Neural progenitor cell (in vitro differentiated cells): ENCODE results near the gene SPATC1L. TPM values are rescaled to one million over a fixed set of nuclear protein-coding genes. Genes with fewer than 3 reads are reported as not detected.

Experiments used
- DNase-seq: peaks from one replicate; pipeline ENCODE4 v3.0.0-alpha.2; 2016; ENCODE audit warnings: low spot score
- H2AFZ ChIP-seq: fragments of 200-600 bp; sonication (generic); replicated peaks from 2 replicates; pipeline ENCODE4 v1.6.1; 2016; ENCODE audit warnings: antibody characterized with exemption
- H3F3A ChIP-seq: fragments of 200-600 bp; sonication (generic); 2 replicates; pipeline ENCODE4 v1.6.1; 2016; ENCODE audit warnings: antibody characterized with exemption, low read depth
- H3K27ac ChIP-seq: fragments of 200-600 bp; sonication (generic); 2 replicates; pipeline ENCODE4 v1.5.1; 2016; ENCODE audit warnings: mild to moderate bottlenecking
- H3K27me3 ChIP-seq: fragments of 200-600 bp; sonication (generic); 2 replicates; pipeline ENCODE4 v1.6.1; 2016; ENCODE audit warnings: mild to moderate bottlenecking, moderate library complexity
- H3K36me3 ChIP-seq: fragments of 200-600 bp; sonication (generic); 2 replicates; pipeline ENCODE4 v1.5.1; 2016
- H3K4me1 ChIP-seq: fragments of 200-600 bp; sonication (generic); 2 replicates; pipeline ENCODE4 v1.6.1; 2016; ENCODE audit warnings: mixed run types
- H3K4me2 ChIP-seq: fragments of 200-600 bp; sonication (generic); 2 replicates; pipeline ENCODE4 v1.6.1; 2016
- H3K4me3 ChIP-seq: fragments of 200-600 bp; sonication (generic); 2 replicates; pipeline ENCODE4 v1.5.1; 2016
- H3K79me2 ChIP-seq: fragments of 200-600 bp; sonication (generic); 2 replicates; pipeline ENCODE4 v1.6.1; 2016; ENCODE audit warnings: low read depth
- H3K9ac ChIP-seq: fragments of 200-600 bp; sonication (generic); 2 replicates; pipeline ENCODE4 v1.6.1; 2016
- H3K9me3 ChIP-seq: fragments of 200-600 bp; sonication (generic); 2 replicates; pipeline ENCODE4 v1.5.1; 2016; ENCODE audit warnings: low read depth
- H4K20me1 ChIP-seq: fragments of 200-600 bp; sonication (generic); 2 replicates; pipeline ENCODE4 v1.6.1; 2016; ENCODE audit warnings: low read depth
- H3K27ac Mint-ChIP-seq: 3 replicates; pipeline ENCODE4 v1.8.0; 2021; ENCODE audit warnings: mixed read lengths
- H3K27me3 Mint-ChIP-seq: 2 replicates; pipeline ENCODE4 v1.8.0; 2022; ENCODE audit warnings: low read depth, mild to moderate bottlenecking, inconsistent platforms, moderate library complexity, mixed read lengths; ENCODE audit not compliant: insufficient read depth
- H3K36me3 Mint-ChIP-seq: 3 replicates; pipeline ENCODE4 v1.8.0; 2021; ENCODE audit warnings: mixed read lengths
- H3K4me1 Mint-ChIP-seq: 3 replicates; pipeline ENCODE4 v1.8.0; 2021; ENCODE audit warnings: mixed read lengths
- H3K4me3 Mint-ChIP-seq: 3 replicates; pipeline ENCODE4 v1.8.0; 2021; ENCODE audit warnings: mild to moderate bottlenecking, moderate library complexity, mixed read lengths
- H3K9me3 Mint-ChIP-seq: 3 replicates; pipeline ENCODE4 v1.8.0; 2020; ENCODE audit warnings: mixed read lengths
- EZH2 ChIP-seq: fragments of 200-600 bp; sonication (generic); IDR thresholded peaks from 2 replicates; pipeline ENCODE4 v1.6.1; 2017; ENCODE audit warnings: antibody characterized with exemption, mild to moderate bottlenecking, moderate library complexity
- EZH2phosphoT487 ChIP-seq: fragments of 200-600 bp; sonication (generic); IDR thresholded peaks from 2 replicates; pipeline ENCODE4 v1.6.1; 2017; ENCODE audit warnings: antibody characterized with exemption
- total RNA-seq: library from RNA; depleted of rRNA; stranded (reverse); fragments of >200 nt; gene quantifications from 2 replicates; pipeline ENCODE4 v1.2.3, GENCODE V29; 2015; ENCODE audit warnings: low replicate concordance
- TF ChIP-seq, protein P1 (sequence below): fragments of 200-600 bp; sonication (generic); IDR thresholded peaks from 2 replicates; pipeline ENCODE4 v1.5.1; 2017; ENCODE audit warnings: antibody characterized with exemption, mild to moderate bottlenecking

The SPATC1L gene
- total RNA-seq, 1 donor from 2014 or later: 5.1 TPM

- Histone ChIP-seq H3K79me2 (peaks cover 2% of the 10 kb centered on the region), H3K4me2 (no peak overlapping the region), H3K36me3 (no peaks in the 10 kb centered on the region), H3K27ac (no peak overlapping the region), H3K9ac (no peak overlapping the region), H4K20me1 (no peaks in the 10 kb centered on the region), H3K4me1 (no peaks in the 10 kb centered on the region), H3K9me3 (no peaks in the 10 kb centered on the region), H3K27me3 (no peaks in the 10 kb centered on the region), H2AFZ (no peak overlapping the region), H3K4me3 (no peak overlapping the region), H3F3A (no peaks in the 10 kb centered on the region)
- H3K4me1 Mint-ChIP-seq: peaks cover 13% of the 10 kb centered on the region
- H3K36me3 Mint-ChIP-seq: peaks cover 5% of the 10 kb centered on the region
- H3K4me3 Mint-ChIP-seq: no peak overlapping the region
- no peak for DNase-seq
- peaks cover 10% of the 10 kb centered on the region for H3K9me3 Mint-ChIP-seq
- peaks cover 3% of the 10 kb centered on the region for H3K27me3 Mint-ChIP-seq
- H3K27ac Mint-ChIP-seq: peak overlapping the region; percentile 46
- TF ChIP-seq EZH2phosphoT487: no peak
- no peak for TF ChIP-seq EZH2
- TF ChIP-seq, protein P1, sequence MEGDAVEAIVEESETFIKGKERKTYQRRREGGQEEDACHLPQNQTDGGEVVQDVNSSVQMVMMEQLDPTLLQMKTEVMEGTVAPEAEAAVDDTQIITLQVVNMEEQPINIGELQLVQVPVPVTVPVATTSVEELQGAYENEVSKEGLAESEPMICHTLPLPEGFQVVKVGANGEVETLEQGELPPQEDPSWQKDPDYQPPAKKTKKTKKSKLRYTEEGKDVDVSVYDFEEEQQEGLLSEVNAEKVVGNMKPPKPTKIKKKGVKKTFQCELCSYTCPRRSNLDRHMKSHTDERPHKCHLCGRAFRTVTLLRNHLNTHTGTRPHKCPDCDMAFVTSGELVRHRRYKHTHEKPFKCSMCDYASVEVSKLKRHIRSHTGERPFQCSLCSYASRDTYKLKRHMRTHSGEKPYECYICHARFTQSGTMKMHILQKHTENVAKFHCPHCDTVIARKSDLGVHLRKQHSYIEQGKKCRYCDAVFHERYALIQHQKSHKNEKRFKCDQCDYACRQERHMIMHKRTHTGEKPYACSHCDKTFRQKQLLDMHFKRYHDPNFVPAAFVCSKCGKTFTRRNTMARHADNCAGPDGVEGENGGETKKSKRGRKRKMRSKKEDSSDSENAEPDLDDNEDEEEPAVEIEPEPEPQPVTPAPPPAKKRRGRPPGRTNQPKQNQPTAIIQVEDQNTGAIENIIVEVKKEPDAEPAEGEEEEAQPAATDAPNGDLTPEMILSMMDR: no peak
Measured at GRCh38 chr21:46168659-46169386, 15.4 kb downstream of the SPATC1L start.

- Histone ChIP-seq H3K27me3 (no peaks in the 10 kb centered on the region), H4K20me1 (no peaks in the 10 kb centered on the region), H2AFZ (no peak overlapping the region), H3F3A (no peaks in the 10 kb centered on the region), H3K4me3 (no peak overlapping the region), H3K9ac (no peak overlapping the region), H3K4me1 (no peaks in the 10 kb centered on the region), H3K9me3 (no peaks in the 10 kb centered on the region), H3K79me2 (no peaks in the 10 kb centered on the region), H3K4me2 (no peak overlapping the region), H3K36me3 (no peaks in the 10 kb centered on the region), H3K27ac (no peak overlapping the region)
- H3K9me3 Mint-ChIP-seq: peaks cover 5% of the 10 kb centered on the region
- TF ChIP-seq EZH2: no peak
- TF ChIP-seq, protein P1: no peak
- no peak for TF ChIP-seq EZH2phosphoT487
- H3K4me1 Mint-ChIP-seq: peaks cover 13% of the 10 kb centered on the region
- no peak overlapping the region for H3K27ac Mint-ChIP-seq
- peaks cover 8% of the 10 kb centered on the region for H3K36me3 Mint-ChIP-seq
- H3K27me3 Mint-ChIP-seq: peaks cover 3% of the 10 kb centered on the region
- no peak for DNase-seq
- H3K4me3 Mint-ChIP-seq: no peak overlapping the region
Measured at GRCh38 chr21:46168238-46168637, 16.0 kb downstream of the SPATC1L start.

- H3K36me3 ChIP-seq: no peaks in the 10 kb centered on the region
- no peaks in the 10 kb centered on the region for H3K4me1 Mint-ChIP-seq
- DNase-seq: no peak
Measured at GRCh38 chr21:46165098-46165497, 19.2 kb downstream of the SPATC1L start.

More at GRCh38 chr21:46165098-46165497, 19.2 kb downstream of the SPATC1L start:
- Histone ChIP-seq H3F3A (peaks cover 3% of the 10 kb centered on the region), H3K4me2 (no peak overlapping the region), H3K4me1 (no peaks in the 10 kb centered on the region), H3K79me2 (no peaks in the 10 kb centered on the region), H3K9ac (no peak overlapping the region), H2AFZ (no peak overlapping the region), H3K4me3 (no peak overlapping the region), H3K27me3 (no peaks in the 10 kb centered on the region), H3K27ac (no peak overlapping the region), H3K9me3 (no peaks in the 10 kb centered on the region), H4K20me1 (no peaks in the 10 kb centered on the region)
- no peak overlapping the region for H3K4me3 Mint-ChIP-seq
- H3K9me3 Mint-ChIP-seq: peaks cover 7% of the 10 kb centered on the region
- H3K27ac Mint-ChIP-seq: no peak overlapping the region
- TF ChIP-seq EZH2 (no peak), EZH2phosphoT487 (no peak)
- TF ChIP-seq, protein P1: no peak
- peaks cover 11% of the 10 kb centered on the region for H3K36me3 Mint-ChIP-seq
- H3K27me3 Mint-ChIP-seq: no peaks in the 10 kb centered on the region
